Epidermal melanocyte (primary cell): Measurements from ENCODE around the gene NEU2.
"Not testable (repeated sequence)": the region's sequence is repeated elsewhere in the genome, so short reads cannot be mapped to it uniquely, and the experiment has no call there.

Experiments
- DNase-seq: peaks from one replicate; pipeline ENCODE4 v3.0.0; 2011; ENCODE audit warnings: low spot score; ENCODE audit not compliant: insufficient read length

Gene NEU2

DNA sequence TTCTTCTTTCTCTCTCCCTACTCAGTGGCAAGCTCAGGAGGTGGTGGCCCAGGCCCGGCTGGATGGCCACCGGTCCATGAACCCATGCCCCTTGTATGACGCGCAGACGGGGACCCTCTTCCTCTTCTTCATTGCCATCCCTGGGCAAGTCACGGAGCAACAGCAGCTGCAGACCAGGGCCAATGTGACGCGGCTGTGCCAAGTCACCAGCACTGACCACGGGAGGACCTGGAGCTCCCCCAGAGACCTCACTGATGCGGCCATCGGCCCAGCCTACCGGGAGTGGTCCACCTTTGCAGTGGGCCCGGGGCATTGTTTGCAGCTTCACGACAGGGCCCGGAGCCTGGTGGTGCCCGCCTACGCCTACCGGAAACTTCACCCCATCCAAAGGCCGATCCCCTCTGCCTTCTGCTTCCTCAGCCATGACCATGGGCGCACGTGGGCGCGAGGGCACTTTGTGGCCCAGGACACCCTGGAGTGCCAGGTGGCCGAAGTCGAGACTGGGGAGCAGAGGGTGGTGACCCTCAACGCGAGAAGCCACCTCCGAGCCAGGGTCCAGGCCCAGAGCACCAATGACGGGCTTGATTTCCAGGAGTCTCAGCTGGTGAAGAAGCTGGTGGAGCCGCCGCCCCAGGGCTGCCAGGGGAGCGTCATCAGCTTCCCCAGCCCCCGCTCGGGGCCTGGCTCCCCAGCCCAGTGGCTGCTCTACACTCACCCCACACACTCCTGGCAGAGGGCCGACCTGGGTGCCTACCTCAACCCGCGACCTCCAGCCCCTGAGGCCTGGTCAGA, 1.8 kb downstream of the NEU2 start:
- no peak for DNase-seq

DNA sequence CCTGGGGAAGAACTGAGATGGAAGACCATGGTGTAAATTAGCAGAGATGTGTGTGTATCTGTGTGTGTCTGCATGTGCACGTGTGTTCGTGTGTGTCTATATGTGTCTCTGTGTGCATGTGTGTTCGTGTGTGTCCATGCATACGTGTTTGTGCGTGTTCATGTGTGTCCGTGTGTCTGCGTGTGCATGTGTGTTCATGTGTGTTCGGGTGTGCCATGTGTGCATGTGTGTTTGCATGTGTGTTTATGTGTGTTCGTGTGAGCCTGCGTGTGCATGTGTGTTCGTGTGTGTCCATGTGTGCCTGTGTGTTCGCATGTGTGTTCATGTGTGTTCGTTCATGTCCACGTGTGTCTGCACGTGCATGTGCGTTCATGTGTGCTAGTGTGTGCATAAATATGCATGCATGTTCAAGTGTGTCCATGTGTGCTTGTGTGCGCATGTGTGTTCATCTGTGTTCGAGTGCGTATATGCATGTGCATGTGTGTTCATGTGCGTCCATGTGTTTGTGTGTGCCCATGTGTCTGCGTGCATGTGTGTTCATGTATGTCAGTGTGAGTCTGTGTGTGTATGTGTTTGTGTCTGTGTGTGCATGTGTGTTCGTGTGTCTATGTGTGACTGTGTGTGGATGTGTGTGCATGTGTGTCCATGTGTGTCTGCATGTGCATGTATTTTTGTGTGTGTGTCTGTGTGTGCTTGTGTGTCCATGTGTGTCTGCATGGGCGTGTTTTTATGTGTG, 3.1 kb downstream of the NEU2 start:
- DNase-seq = no peak

DNA sequence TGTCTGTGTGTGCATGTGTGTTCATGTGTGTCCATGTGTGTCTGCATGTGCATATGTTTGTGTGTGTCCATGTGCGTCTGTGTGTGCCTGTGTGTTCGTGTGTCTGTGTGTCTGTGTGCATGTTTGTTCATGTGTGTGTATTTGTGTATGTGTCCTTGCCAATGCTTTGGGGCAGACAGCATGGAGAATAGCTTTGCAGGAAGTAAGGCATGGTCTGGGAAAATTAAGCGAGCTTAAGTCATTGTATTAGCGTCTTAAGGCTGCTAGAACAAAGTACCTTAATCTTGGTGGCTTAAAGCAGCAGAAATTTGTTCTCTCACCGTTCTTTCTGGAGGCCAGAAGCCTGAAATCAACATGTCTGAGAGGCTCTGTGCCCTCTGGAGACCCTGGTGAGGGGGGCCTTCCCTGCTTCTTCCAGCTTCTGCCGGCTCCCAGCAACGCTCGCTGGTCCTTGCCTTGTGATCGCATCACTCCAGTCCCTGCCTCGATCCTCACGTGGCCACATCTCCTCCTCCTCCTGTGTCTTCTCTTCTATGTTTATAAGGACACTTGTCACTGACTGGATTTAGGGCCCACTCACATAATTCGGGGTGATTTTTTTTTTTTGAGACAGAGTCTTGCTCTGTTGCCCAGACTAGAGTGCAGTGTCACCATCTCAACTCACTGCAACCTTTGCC, 3.8 kb downstream of the NEU2 start:
- DNase-seq = no peak

DNA sequence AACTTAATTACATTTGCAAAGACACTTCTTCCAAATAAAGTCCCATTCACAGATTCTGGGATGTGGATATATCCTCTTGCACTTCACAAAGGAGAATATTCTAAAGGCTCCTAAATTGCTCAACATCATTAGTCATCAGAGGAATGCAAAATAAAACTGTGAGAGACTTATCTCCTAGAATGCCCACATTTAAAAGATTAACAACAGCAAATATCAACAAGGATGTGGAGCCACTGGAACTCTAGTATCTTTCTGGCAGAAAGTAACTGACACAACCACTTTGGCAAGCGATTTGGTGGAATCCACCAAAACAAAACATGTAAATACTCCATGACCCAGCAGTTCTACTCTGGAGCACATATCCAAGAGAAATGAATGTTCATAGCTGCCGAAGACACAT, 4.6 kb downstream of the NEU2 start:
- no peak for DNase-seq

DNA sequence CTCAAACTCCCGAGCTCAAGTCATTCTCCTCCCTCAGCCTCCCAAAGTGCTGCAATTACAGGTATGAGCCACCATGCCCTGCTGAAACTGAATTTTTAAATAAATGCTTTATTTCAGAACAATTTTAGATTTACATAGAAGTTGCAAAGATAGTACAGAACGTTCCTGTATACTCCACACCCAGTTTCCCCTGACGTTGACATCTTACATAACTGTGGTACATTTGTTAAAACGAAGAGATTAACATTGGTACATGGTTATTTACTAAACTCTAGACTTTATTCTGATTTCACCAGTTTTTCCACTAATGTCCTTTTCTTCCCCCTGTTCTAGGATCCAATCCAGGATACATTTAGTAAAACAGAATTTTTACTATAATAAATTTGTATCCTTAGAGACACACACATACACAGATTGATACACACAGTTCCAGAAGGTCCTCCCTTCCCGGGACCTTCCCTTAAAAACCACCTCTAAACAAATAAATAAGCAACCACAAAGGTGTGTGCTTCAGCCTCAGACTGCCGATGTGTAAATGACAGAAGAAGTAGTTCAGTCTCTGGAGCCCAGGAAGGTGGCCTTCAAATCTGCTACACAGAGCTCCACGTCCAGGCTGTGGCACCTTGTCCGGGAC, 6.9 kb downstream of the NEU2 start:
- no peak for DNase-seq

DNA sequence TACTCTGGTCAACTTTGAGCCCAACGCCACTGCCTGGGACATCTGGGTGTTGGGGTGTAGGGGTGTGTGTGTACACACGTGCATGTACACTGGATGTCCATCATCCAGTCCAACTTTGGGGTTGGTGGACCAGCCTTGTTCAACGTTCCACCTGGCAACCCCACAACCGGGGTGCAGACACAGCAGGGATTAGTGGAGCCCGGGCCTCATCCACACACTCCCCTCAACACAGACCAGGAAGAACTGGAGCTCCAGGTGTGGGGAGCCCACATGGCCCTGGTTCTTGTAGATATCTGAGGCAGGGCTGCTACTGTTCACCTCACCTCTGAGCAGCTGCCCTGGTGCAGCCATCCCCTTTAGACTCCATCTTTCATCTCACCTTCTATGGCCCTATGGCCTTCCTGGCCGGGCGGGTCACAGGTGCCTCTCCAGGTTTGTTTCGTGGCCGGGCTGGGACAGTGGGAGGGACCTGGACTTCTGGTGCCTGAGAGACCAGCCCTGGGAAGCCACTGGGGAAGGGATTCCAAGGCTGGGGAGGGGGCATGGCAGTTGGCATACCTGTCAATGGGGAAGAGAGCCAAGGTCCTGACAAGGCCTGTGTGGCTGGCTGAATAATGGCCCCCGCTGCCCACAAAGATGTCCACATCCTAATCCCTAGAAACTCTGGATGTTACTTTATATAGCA, 7.5 kb downstream of the NEU2 start:
- no peak for DNase-seq

DNA sequence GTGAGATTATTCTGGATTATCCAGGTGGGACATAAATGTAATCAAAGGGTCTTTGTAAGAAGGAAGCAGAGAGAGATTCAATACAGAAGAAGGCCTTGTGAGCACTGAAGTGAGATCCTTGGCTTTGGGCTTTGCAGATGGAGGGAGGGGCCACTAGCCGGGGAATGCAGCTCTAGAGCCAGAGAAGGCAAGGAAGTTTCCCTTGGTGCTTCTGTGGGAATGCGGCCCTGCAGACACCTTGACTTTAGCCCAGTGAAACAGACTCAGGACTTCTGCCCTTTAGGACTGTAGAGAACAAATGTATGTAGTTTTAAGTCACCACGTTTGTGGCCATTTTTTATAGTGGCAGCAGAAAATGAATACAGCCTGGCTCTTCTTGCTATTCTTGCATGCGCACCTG, 8.1 kb downstream of the NEU2 start:
- no peak for DNase-seq

DNA sequence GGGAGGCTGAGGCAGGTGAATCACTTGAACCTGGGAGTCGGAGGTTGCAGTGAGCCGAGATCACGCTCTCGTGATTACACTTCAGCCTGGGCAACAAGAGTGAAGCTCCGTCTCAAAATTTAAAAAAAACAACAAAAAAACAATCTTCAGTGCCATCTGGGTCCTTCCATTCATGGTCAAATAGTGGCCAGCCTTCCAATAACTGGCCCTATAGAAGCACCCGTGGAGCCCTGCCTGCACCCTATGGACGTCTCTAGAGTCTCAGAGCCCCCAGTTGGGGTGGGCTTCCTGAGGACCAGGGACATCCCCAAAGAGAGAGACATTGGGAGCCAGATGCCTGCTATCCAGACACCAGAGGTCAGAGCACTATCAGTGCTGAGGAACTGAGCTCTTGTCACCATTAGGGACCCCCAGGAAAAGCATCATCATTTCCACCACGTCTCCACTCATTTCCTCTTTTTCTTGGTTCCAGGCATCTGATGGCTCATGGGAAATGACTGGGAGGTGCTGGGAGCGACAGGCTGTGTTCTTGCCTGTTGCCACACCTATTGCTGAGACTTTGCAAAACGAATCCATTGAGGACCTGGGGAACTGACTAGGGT, 9.4 kb downstream of the NEU2 start:
- DNase-seq = no peak

DNA sequence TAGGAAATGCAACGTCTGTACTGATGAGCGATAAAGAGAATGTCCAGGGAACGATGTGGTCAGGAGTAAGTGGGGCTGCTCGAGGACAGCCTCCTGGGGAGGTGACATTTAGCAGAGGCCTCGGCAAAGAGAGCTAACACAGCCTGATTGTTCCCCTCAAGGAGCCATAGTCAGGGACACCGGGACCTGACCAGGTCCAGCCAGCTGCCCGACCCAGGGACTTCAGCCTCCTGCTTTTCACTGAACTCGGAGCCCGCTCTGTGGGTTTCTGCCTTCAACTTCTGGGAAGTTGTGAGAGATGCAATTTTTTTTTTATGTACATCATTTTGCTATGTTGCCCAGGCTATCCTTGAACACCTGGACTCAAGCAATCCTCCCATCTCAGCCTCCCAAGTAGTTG, 10.1 kb downstream of the NEU2 start:
- DNase-seq = no peak

DNA sequence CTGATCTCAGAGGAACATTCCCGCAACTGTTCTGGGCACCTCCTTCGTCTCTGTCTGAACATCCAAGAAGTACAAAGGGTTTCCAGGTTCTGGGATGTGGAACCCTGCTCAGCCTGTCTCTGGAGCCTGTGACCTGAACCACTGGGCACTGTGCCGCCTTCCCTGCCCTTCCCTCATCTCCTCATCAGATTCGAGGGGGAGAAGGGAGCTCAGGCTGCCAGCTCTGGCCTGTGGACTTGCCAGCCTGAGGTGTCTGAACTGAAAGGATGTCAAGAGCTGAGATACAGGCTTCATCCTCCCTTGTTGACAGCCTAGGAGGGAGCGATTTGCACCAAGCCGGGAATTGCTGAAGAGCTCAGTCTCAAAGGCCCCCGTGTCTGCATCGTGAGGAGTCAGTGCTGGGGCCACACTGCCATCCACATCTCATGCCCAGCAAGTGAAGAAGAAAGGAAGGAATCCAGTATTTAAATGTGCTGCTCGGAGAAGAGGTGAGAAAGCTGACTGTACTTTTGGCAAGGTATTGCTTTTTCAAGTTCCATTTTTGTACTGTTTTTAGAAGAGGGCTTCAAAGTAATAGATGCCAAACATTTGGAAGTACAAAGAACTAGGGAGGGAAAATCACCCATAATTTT, 12.6 kb downstream of the NEU2 start:
- DNase-seq = no peak

DNA sequence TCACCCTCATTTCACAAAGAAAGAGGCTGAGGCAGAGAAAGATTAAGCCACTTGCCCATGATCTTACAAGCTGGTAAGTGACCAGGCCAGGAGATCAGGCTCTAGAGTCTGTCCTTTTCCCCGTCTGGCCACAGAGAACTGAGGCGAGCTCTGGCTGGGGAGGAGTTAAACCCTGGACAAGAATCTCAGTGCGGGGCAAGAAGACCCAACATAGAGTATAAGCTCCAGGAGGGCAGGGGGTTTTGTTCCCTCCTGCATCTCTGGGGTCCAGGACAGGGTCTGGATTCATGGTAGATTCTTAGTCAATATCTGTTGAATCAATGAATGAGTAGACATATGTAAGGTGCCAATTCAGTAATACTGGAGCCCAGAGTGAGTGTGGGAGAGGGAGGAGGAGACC, 14.7 kb downstream of the NEU2 start:
- no peak for DNase-seq

DNA sequence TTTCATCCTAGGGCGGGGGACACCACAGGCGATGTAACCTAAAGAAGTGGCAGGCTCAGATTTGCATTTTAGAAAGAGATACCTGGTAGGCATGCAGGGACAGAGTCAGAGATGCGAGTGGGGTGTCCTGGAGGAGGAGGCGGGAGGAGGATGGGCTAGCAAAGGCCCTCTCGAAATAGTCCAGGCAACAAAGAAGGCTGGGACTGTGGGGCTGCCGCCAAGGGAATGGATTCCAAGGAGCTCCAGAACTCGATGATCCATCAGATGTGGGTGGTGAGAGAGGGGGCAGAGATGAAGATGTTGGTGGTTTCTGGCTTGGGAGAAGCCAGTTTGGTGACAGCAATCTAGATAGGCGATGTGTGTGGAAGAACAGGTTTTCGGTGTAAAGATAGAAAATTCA, 15.2 kb downstream of the NEU2 start:
- no peak for DNase-seq

DNA sequence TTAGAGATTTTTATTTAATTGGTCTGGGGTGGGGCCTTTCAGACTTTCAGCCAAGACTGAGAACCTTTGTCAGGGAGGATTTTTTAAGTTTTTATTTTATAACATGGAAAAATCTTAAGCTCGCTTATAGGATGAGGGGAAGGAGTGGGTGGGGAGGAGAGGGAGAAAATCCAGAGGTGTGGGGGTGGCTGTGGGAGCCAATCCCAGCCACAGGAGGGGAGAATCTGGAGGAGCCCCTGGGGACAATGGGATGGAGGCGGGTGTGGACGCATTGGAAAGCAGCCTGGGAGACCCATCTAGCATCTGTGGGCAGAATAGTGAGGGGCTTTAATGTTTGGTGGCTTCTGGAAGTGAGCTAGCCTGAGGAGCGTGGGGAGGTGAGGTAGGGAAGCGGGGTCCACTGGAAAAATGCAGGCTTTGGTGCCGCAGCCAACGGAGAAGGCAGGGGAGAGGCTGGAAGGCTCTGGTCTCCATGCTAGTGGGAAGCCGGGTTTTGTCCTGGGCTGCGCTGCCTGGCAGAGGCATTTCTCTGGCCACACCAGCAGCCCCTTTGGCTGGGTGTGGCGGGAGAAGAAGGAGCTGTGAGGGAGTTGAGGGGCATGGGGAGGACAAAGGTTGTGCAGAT, 16.2 kb downstream of the NEU2 start:
- no peak for DNase-seq

DNA sequence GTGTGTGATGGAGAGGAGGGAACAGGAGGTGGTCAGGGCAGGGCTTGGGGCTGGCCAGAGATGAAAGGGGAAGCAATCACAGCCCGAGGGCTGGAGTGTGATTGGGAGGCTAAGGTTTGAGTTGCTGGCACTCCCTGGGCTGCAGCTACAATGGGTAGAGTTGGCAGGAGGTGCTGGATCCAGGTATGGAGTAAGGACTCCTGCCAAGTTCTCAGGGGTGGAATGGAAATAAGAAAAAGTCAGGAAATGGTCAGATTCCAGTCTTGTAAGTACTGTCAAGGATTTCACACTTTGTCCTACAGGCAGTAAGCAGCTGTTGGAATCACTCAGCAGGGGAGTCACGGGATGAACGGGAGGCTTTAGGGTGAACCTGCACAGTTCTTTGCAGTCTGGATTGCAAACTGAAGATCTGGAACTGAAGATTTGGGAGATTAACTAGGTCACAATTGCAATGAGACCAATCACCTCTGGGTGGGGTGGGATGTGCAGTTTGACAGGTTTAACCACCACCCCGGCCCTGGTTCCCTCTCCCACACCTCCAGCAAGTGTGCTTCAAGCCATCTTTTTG, 16.8 kb downstream of the NEU2 start:
- DNase-seq = no peak

DNA sequence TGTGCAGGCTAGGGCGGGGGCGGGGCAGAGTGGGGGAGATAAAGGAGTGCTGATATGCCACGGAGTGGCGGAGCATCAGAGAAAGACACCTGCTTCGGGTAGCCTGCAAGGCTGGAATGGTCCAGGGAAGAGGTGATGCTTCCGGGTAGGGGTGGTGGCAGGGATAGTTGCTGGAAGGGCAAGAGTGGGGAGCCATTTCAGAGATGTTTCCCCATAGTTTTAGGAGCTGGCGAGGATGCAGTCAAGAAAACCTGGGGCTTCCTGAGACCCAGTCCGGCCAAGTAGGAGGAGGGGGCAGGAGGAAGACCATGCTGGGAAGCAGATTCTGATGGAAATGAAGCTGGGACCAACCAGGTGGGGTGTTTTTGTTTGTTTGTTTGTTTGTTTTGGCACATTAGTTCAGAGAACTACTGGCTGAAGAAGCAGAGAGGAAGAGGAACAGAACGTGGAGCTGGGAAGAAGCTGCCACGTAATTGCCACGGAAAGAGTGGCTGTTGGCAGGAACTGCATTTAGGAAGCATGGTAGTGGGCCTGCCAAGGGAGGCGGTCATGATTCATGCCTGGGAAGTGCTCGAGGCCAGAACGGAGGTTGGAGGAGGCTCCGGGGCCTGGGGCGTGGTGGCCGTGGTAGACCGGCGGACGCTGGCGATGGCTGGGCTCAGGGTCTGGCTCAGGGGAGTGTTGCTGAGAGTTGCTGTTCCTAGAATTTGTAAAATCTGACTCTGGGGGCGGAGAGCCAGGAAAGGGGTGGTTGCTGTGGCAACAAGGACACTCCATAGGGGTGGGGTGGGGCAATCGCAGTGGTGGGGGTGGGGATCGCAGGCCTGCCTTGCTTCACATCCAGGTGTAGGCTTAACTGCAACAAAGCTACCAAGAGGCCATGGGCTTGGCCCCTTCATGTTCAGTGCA, 19.0 kb downstream of the NEU2 start:
- no peak for DNase-seq

DNA sequence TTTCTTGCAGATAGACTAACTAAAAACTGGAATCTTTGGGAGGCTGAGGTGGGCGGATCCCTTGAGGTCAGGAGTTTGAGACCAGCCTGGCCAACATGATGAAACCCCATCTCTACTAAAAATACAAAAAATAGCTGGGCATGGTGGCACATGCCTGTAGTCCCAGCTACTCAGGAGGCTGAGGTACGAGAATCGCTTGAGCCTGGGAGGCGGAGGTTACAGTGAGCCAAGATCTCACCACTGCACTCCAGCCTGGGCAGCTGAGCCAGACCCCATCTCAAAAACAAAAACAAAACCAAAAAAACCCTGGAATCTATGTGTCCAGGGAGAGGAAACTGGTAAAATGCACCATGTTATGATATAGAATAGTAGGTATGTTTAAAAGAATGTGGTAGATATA, 20.0 kb downstream of the NEU2 start:
- DNase-seq = not testable (repeated sequence)

DNA sequence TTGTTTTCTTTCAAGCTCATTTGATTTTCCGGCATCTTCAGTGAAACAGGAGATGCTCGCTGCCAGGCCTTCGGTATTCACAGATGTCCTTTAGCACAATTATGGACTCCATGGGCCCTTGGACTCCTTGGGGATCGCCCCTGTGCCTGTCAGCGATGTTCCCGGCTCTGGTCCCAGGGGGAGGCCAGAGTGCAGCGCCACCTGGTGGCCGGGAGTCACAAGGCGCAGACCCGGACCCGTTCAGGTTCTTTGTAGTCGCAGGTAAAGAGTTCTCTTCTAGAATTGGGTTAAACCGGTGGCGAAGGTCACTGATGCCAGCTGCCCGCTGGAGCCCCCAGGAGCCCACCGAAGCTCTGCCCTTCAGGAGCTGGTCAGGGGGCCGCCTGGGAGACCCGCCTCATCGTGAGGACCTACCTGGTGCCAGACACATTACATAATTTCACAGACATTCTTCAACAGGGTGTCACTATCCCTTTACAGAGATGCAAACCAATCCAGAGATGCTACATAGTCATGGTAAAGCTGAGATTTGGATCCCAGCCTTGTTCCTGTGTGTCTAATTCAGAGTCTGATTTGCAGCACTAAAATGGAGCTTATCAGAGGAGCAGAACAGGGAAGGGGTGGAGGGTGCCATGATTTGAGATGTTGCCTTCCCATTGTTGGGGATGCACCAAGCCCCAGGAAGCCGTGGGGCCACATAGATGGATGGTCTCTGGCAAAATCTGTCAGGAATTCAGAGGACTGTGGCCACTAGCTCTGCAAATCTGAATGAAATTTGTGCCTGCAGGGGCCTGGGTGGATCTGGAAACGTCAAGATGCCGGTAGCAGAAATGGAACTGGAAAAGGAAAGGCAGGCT, 21.7 kb downstream of the NEU2 start:
- peak; percentile 48 for DNase-seq

DNA sequence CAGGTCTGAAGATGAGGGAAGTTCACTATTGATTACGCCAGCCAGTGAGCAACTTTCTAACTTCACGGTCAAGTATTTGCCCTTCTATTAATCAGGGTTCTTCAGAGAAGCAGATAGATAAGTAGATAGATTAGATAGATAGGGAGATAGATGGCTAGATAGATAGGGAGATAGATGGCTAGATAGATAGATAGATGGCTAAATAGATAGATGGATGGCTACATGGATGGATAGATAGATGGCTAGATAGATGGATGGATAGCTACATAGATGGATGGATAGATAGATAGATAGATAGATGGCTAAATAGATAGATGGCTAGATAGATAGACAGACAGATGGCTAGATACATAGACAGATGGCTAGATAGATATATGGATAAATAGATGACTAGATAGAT, 22.9 kb downstream of the NEU2 start:
- no peak for DNase-seq
